HFF-Myc (cell line): ENCODE measurements around the gene KCNN3.

Source experiments
- DNase-seq: peaks from one replicate; pipeline ENCODE4 v3.0.0-alpha.2; 2011; ENCODE audit warnings: low read depth; ENCODE audit errors: extremely low read depth
- H3K4me3 ChIP-seq: replicated peaks from 2 replicates; pipeline ENCODE4 v1.5.1; 2011; ENCODE audit warnings: low read depth, mild to moderate bottlenecking, control low read depth, low read length
- TF ChIP-seq, protein P1 (sequence below): IDR thresholded peaks from 2 replicates; pipeline ENCODE4 v1.5.1; 2012; ENCODE audit warnings: mild to moderate bottlenecking, low read depth, low read length, control low read depth; ENCODE audit errors: missing control alignments

Gene KCNN3

DNA sequence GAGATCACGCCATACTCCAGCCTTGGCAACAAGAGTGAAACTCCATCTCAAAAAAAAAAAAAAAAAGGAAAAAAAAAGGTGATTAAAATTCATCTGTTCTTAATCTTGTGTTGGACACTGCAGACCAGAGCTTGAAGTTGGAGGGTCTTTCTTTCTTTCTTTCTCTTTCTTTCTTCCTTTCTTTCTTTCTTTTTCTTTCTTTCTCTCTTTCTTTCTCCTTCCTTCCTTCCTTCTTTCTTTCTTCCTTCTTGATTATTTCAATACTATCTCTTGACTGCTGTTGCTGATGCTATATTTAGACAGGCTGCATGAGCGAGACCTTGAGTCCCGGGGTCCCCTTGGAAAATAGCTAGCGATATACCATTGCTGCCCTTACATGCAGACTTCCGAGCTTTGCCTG lies 154.7 kb downstream of the KCNN3 start:
- TF ChIP-seq, protein P1, sequence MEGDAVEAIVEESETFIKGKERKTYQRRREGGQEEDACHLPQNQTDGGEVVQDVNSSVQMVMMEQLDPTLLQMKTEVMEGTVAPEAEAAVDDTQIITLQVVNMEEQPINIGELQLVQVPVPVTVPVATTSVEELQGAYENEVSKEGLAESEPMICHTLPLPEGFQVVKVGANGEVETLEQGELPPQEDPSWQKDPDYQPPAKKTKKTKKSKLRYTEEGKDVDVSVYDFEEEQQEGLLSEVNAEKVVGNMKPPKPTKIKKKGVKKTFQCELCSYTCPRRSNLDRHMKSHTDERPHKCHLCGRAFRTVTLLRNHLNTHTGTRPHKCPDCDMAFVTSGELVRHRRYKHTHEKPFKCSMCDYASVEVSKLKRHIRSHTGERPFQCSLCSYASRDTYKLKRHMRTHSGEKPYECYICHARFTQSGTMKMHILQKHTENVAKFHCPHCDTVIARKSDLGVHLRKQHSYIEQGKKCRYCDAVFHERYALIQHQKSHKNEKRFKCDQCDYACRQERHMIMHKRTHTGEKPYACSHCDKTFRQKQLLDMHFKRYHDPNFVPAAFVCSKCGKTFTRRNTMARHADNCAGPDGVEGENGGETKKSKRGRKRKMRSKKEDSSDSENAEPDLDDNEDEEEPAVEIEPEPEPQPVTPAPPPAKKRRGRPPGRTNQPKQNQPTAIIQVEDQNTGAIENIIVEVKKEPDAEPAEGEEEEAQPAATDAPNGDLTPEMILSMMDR: no peak
- H3K4me3 ChIP-seq: no peak overlapping the region
- no peak for DNase-seq

DNA sequence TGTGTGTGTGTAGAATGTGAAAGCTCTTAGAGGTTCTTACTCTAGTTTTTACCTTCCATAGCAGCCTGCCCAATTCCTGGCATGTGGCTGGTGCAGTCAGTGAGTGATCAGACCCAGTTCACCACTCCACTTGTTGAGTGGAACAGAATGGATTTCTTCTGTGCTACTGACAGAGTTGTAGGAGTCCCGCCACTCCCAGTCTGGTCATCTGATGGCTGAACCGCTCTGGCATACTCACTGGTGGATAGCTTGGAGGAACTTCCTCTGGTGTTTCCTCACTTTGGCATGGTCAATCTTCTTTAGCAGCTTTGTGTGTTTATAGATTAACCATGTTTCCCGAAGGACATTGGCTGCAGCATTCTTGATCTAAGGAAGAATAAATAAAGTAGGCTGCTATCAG lies 155.4 kb downstream of the KCNN3 start:
- H3K4me3 ChIP-seq: no peak overlapping the region
- TF ChIP-seq, protein P1: no peak
- DNase-seq: no peak

DNA sequence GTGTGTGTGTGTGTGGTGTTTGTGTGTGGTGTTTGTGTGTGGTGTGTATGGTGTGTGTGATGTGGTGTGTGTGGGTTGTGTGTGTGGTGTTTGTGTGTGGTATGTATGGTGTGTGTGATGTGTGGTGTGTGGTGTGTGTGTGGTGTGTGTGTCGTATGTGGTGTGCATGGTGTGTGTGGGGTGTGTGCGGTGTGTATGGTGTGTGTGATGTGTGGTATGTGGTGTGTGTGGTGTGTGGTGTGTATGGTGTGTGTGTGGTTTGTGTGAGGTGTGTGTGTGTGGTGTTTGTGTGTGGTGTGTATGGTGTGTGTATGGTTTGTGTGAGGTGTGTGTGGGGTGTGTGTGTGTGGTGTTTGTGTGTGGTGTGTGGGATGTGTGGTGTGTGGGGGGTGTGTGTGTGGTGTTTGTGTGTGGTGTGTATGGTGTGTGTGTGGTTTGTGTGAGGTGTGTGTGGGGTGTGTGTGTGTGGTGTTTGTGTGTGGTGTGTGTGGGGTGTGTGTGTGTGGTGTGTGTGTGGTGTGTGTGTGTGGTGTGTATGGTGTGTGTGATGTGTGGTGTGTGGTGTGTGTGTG lies 155.9 kb downstream of the KCNN3 start:
- no peak for DNase-seq
- TF ChIP-seq, protein P1: no peak
- no peak overlapping the region for H3K4me3 ChIP-seq

DNA sequence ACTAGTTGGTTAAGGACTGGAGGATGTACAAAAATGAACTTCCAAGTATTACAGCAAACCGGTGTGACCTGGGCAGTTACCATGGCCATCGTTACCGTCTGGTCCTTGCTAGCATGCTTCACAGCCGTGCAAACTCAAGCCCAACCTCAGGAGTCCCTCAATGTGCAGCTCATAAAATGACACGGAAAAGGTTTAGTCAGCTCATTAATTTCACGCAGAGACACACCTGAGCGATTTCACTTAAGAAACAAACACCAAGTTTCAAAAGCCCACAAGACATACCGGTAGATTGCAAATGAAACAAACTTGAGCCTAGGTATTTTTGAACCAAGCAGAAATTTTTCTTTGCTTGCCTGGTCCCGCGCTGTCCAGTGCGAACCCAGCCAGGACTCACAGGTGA lies 157.1 kb downstream of the KCNN3 start:
- no peak overlapping the region for H3K4me3 ChIP-seq
- DNase-seq: no peak
- TF ChIP-seq, protein P1: no peak

DNA sequence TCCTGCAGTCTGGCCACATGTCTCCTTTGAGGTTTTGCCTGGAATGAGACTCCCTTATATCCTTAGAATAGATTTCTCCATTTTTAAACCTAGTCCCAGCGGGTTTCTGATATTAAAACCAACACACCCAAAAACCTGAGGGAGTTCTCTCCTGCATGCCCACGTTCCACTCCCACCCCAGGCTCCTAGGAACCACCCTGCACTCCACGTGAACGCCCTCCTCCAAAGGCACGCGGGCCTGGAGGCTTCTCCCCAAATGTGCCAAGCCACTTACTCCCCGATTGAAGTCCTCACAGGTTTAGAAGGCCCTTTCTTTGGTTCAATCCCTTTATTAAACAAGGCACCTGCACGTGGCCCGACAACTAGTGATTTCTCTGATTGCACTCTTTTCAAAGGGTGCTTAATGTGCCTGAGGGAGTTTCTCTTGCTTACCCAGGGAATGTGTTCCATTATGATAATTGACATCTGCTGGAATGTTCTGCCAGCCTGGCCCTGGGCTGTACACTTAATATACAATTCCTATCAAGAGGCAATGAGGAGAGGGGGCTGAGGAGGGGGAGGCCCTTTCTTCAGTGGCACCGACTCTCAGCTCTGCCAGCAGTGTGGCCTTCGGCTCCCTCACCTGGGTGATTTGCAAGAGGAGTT lies 157.8 kb downstream of the KCNN3 start:
- TF ChIP-seq, protein P1: no peak
- no peak overlapping the region for H3K4me3 ChIP-seq
- no peak for DNase-seq

DNA sequence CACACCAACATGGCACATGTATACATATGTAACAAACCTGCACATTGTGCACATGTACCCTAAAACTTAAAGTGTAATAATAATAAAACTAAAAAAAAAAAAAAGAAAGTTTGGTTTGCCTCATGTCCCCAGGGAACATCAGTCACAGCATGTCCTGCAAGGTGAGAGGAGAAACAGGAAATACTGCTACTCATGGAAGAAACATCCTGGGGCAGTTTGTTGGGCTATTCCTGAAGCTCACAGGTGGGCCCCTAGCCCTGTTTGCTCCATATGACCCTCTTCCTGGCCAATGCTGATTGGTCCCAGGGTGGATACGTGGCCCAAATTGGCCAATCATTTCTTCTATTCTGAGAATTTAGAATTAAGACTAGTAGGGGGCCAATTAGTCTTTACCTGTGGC lies 158.7 kb downstream of the KCNN3 start:
- no peak for DNase-seq
- H3K4me3 ChIP-seq: no peak overlapping the region
- TF ChIP-seq, protein P1: no peak

DNA sequence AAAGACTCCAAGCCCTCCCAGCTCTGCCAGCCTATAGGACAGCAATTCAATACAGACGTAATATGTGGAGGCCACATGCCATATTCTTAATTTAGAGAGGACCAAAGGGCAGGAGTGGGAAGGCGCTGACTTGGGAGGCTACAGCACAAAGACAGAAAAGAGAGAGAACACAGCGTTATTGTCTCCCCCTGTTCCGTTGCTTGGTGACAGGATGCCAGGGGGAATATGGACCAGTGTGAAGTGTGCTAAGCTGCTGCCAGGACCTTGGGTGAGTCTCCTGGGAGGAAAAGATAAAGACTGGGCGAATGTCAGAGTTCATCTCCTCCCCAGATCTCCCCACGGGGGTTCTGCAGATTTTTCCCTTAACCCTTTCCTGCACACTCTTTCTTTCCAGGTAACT lies 160.0 kb downstream of the KCNN3 start:
- TF ChIP-seq, protein P1: no peak
- no peak for DNase-seq
- no peak overlapping the region for H3K4me3 ChIP-seq
